A673 (cell line): Measurements from ENCODE around the gene SPIB. TPM values are rescaled to one million over a fixed set of nuclear protein-coding genes. Genes with fewer than 3 reads are reported as not detected.
A peak's percentile ranks its signal among the peaks of the same experiment; 100 is the strongest.

Experiments used
- BruUV-seq: library from RNA; stranded (reverse); fragments of 400-500 nt; replicated peaks from 2 replicates; lab custom pipeline; 2021; lab: Mats Ljungman, UMichigan
- CTCF ChIA-PET: fragments of 300-600 bp; sonication (Branson Sonifier 250); formaldehyde crosslinking; loops from one replicate; lab custom pipeline; 2022; ENCODE audit warnings: antibody characterized with exemption; lab: Charles Lee
- POLR2A ChIA-PET: fragments of 300-600 bp; sonication (Branson Sonifier 250); formaldehyde crosslinking; loops from one replicate; lab custom pipeline; 2022; ENCODE audit warnings: antibody characterized with exemption; ENCODE audit not compliant: low non-redundant PET; lab: Charles Lee
- DNase-seq: peaks from one replicate; pipeline ENCODE4 v3.0.0-alpha.2; 2015; ENCODE audit warnings: low spot score
- H3K27ac ChIP-seq: fragments of 200-600 bp; sonication (generic); 2 replicates; pipeline ENCODE4 v1.5.1; 2016; ENCODE audit warnings: mixed run types, low read depth, mild to moderate bottlenecking, mixed read lengths, antibody characterized with exemption, low read length; ENCODE audit not compliant: poor library complexity, severe bottlenecking
- H3K27me3 ChIP-seq: fragments of 200-600 bp; sonication (generic); replicated peaks from 2 replicates; pipeline ENCODE4 v1.6.1; 2017; ENCODE audit warnings: mixed run types, low read depth, mild to moderate bottlenecking, mixed read lengths, antibody characterized with exemption, low read length; ENCODE audit not compliant: insufficient read depth, poor library complexity
- H3K36me3 ChIP-seq: fragments of 200-600 bp; sonication (generic); 2 replicates; pipeline ENCODE4 v1.6.1; 2016; ENCODE audit warnings: mixed run types, mild to moderate bottlenecking, mixed read lengths, antibody characterized with exemption, low read length; ENCODE audit not compliant: insufficient read depth, poor library complexity, severe bottlenecking
- H3K4me1 ChIP-seq: fragments of 200-600 bp; sonication (generic); 2 replicates; pipeline ENCODE4 v1.6.1; 2017; ENCODE audit warnings: mixed run types, mild to moderate bottlenecking, mixed read lengths, antibody characterized with exemption, low read length; ENCODE audit not compliant: insufficient read depth, poor library complexity, severe bottlenecking
- H3K4me3 ChIP-seq: fragments of 200-600 bp; sonication (generic); 2 replicates; pipeline ENCODE4 v1.5.1; 2016; ENCODE audit warnings: low read depth, mixed run types, mild to moderate bottlenecking, mixed read lengths, low read length; ENCODE audit not compliant: poor library complexity, severe bottlenecking
- H3K9me3 ChIP-seq: fragments of 200-600 bp; sonication (generic); 2 replicates; pipeline ENCODE4 v1.6.1; 2016; ENCODE audit warnings: mixed run types, low read depth, mild to moderate bottlenecking, mixed read lengths, antibody characterized with exemption, low read length; ENCODE audit not compliant: poor library complexity, severe bottlenecking
- CTCF ChIP-seq: fragments of 300-800, 200-600 bp; sonication (generic); conservative IDR thresholded peaks from 2 replicates; pipeline ENCODE4 v1.5.1; 2017; ENCODE audit warnings: low read depth, mild to moderate bottlenecking, antibody characterized with exemption, low read length, moderate library complexity, mixed read lengths
- EZH2 ChIP-seq: fragments of 200-600 bp; sonication (generic); IDR thresholded peaks from 2 replicates; pipeline ENCODE4 v1.6.1; 2017; ENCODE audit warnings: borderline replicate concordance, low read depth, mild to moderate bottlenecking, mixed read lengths, antibody characterized with exemption, low read length; ENCODE audit not compliant: poor library complexity, severe bottlenecking
- intact Hi-C: fragments of 100-400 bp; cut with micrococcal nuclease; formaldehyde crosslinking; loops from one replicate; pipeline ENCODE4 v1.10.0; 2022; ENCODE audit not compliant: unreplicated experiment
- total RNA-seq: library from RNA; stranded (reverse); gene quantifications from 2 replicates; pipeline ENCODE4 v1.2.3, GENCODE V29; 2021

SPIB gene
- total RNA-seq, 1 experiment from 2014 or later = 0.75 TPM

DNA sequence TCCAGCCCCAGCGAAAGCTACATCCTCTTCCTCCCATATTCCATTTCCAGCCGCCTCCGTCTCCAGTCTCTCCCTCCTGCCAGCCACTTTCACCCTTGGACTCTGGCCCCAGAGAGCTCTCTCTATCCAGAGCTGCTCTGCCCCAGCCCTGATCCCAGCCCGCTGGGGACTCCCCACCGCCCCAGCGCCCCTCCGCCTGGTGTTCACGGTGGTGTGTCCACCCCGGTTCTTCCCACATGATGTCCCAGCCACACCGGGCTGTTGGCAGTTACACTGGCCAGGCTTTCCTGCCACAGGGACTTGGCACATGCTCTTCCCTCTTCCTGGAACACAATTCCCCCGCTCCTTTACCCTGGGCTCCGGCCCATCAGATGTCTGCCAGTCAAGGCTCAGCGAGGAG, 46.3 kb downstream of the SPIB start:
- BruUV-seq = no TSS peak
- Histone ChIP-seq H3K27me3 (no peaks in the 10 kb centered on the region), H3K27ac (no peak overlapping the region), H3K4me1 (no peaks in the 10 kb centered on the region), H3K4me3 (no peak overlapping the region), H3K9me3 (no peaks in the 10 kb centered on the region), H3K36me3 (no peaks in the 10 kb centered on the region)
- ChIA-PET CTCF (no interaction called here), POLR2A (no interaction called here)
- intact Hi-C loops = no loop called here
- DNase-seq = no peak
- TF ChIP-seq CTCF (no peak), EZH2 (no peak)

DNA sequence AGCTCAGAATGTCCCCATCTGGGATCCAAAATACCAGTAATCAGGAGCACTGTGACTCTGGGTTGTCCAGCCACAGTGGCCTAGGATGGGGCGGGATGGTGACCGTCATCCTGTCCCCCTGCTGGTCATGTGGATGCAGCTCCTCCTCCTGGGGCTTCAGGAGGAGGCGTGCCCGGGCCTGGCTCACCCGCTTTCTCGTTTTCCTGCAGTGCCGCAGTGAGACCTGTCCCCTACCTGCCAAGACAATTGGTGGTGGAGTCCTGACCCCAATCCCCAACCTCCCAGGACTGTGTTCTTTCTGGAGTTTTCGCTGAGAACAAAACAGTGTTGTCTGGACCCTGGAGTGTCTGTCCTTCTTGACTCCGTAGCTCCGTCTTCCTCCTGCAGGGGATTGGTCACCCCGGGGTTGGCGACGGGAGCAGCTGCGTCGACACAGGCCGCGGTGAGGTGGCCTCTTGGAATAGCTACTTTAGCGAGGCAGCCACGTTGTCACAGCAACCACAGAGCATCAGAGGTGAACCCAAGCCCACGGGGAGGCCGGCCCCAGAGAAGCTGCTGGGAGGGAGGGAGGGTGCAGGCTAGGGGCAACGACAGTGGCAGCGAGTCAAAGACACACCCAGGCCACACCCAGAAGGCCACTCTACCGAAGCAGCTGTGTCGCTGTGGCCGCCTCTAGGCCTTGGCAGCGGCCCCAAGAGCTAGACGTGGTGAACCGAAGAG, 47.4 kb downstream of the SPIB start:
- H3K9me3 ChIP-seq = no peaks in the 10 kb centered on the region
- no TSS peak for BruUV-seq
- intact Hi-C loops = no loop called here
- ChIA-PET POLR2A (no interaction called here), CTCF (no interaction called here)
- no peak overlapping the region for H3K27ac ChIP-seq
- H3K27me3 ChIP-seq = no peaks in the 10 kb centered on the region
- TF ChIP-seq CTCF = 0 out of 2 replicates have a peak, but pooled peaks have one; percentile 28
- TF ChIP-seq EZH2 = no peak
- H3K4me1 ChIP-seq = no peaks in the 10 kb centered on the region
- DNase-seq = no peak
- no peaks in the 10 kb centered on the region for H3K36me3 ChIP-seq
- no peak overlapping the region for H3K4me3 ChIP-seq

GRCh38 chr19:50466706-50467039, 47.9 kb downstream of the SPIB start:
- no peak for DNase-seq
- POLR2A ChIA-PET = no interaction called here
- TF ChIP-seq CTCF (no peak), EZH2 (no peak)
- CTCF ChIA-PET = no interaction called here
- Histone ChIP-seq H3K27ac (no peak overlapping the region), H3K9me3 (no peaks in the 10 kb centered on the region), H3K4me1 (no peaks in the 10 kb centered on the region), H3K4me3 (no peak overlapping the region), H3K36me3 (no peaks in the 10 kb centered on the region), H3K27me3 (no peaks in the 10 kb centered on the region)
- intact Hi-C loops = no loop called here
- BruUV-seq = no TSS peak
